Tibial nerve (tissue), 4 donors: ENCODE results near the gene CCDC102B.

Experiments used
- EP300 ChIP-seq, 2 donors: sonication (generic); formaldehyde crosslinking; IDR thresholded peaks; one replicate each; pipeline ENCODE4 v1.6.1; 2017; ENCODE audit warnings: antibody characterized with exemption in 2 of 2, mild to moderate bottlenecking in 1 of 2
- TF ChIP-seq, protein P1 (sequence below), 5 experiments: fragments of 200-600 bp in 3 of 5; fragments of 450-650 bp in 2 of 5; sonication (generic) in 3 of 5; IDR thresholded peaks; one replicate each; pipeline ENCODE4 v1.5.1; 2016 to 2019; ENCODE audit warnings: antibody characterized with exemption in 5 of 5, mild to moderate bottlenecking in 3 of 5, moderate library complexity in 2 of 5

DNA sequence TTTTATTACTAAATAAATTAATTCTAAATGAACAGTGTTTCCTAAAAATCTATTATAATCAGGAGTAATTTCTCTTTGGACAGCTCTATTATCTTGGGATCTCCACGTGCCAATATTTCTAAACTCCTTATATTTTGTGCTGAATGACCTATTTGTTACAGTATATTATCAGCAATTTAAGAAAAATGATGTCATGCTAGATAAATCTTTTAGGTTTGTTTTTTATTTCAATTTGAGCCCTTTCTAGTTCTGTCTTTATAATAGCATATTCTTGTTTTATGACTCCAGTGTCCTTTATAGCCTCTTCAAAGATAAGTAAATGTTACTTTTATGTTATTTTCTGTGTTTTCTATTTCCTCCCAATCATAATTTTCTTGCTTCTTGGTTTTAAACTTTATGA, 269.2 kb downstream of the CCDC102B start:
- no peak for TF ChIP-seq EP300 (IDR thresholded peaks at IDR 0.05)
- TF ChIP-seq, protein P1, sequence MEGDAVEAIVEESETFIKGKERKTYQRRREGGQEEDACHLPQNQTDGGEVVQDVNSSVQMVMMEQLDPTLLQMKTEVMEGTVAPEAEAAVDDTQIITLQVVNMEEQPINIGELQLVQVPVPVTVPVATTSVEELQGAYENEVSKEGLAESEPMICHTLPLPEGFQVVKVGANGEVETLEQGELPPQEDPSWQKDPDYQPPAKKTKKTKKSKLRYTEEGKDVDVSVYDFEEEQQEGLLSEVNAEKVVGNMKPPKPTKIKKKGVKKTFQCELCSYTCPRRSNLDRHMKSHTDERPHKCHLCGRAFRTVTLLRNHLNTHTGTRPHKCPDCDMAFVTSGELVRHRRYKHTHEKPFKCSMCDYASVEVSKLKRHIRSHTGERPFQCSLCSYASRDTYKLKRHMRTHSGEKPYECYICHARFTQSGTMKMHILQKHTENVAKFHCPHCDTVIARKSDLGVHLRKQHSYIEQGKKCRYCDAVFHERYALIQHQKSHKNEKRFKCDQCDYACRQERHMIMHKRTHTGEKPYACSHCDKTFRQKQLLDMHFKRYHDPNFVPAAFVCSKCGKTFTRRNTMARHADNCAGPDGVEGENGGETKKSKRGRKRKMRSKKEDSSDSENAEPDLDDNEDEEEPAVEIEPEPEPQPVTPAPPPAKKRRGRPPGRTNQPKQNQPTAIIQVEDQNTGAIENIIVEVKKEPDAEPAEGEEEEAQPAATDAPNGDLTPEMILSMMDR (IDR thresholded peaks at IDR 0.05): no peak
